ENCODE data around the gene CXCR5. TPM values are rescaled to one million over a fixed set of nuclear protein-coding genes. Genes with fewer than 3 reads are reported as not detected.
A peak's percentile ranks its signal among the peaks of the same experiment; 100 is the strongest.

Gene CXCR5
- total and polyA plus RNA-seq, 2 donors (not counting 1 experiment from before 2014, with no cell fraction given) = 111 to 163 TPM

DNA sequence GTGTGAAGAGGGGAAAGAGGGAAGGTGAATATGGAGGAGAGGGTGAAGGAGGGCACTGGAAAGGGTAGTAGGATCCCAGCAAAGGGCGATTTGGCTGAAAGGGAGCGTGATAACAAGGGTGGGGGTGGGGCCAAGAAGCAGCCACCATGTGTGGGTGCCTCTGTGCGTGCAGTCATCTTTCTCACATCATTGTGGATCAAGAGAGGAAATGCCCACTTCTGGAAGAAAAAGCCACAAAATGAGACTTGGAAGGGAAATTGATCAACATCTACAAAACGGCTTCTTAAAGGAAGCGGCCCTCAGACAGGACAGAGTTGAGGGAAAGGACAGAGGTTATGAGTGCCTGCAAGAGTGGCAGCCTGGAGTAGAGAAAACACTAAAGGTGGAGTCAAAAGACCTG lies 1.2 kb upstream of the CXCR5 start:
- Histone ChIP-seq H2AFZ (ENCODE audit: insufficient read depth, low read depth, low read length, poor library complexity, severe bottlenecking) (no peak overlapping the region), H3K27ac (ENCODE audit: low read length in 2 of 2) (peak overlapping the region; percentile 91 to 99), H3K9ac (ENCODE audit: low read length) (no peak overlapping the region), H3K27me3 (replicated peaks in 1 of 4; ENCODE audit: control extremely low read depth in 1 of 4, control insufficient read depth in 3 of 4, insufficient read depth in 4 of 4, low read length in 3 of 4) (no peaks in the 10 kb centered on the region), H3K9me3 (ENCODE audit: control extremely low read depth in 1 of 3, control insufficient read depth in 2 of 3, insufficient read depth in 1 of 3, low read length in 2 of 3) (no peaks in the 10 kb centered on the region), H3K36me3 (replicated peaks in 1 of 2; ENCODE audit: control extremely low read depth in 1 of 2, control insufficient read depth in 1 of 2, extremely low read depth in 1 of 2, insufficient read depth in 2 of 2, low read length in 1 of 2) (peaks cover 0 to 25% of the 10 kb centered on the region in 2 experiments), H3K4me2 (replicated peaks; ENCODE audit: low read depth, low read length, poor library complexity, severe bottlenecking) (peak overlapping the region; percentile 94), H3K4me3 (ENCODE audit: control extremely low read depth in 1 of 5, extremely low read depth in 1 of 5, insufficient read depth in 1 of 5, low read depth in 2 of 5, low read length in 4 of 5) (no peak overlapping the region), H3K4me1 (ENCODE audit: control insufficient read depth in 2 of 2, insufficient read depth in 2 of 2, low read length in 2 of 2) (peaks cover 47 to 63% of the 10 kb centered on the region in 2 donors), H3K79me2 (ENCODE audit: control insufficient read depth, insufficient read depth, low read length) (peaks cover 96% of the 10 kb centered on the region), H4K20me1 (ENCODE audit: control insufficient read depth, insufficient read depth, low read length, poor library complexity, severe bottlenecking) (peaks cover 32% of the 10 kb centered on the region)
- DNase-seq = peak; percentile 28
- H3K4me1 Mint-ChIP-seq = peaks cover 67% of the 10 kb centered on the region
- H3K9me3 Mint-ChIP-seq (ENCODE audit: insufficient read depth) = no peaks in the 10 kb centered on the region
- TF ChIP-seq, protein P1, sequence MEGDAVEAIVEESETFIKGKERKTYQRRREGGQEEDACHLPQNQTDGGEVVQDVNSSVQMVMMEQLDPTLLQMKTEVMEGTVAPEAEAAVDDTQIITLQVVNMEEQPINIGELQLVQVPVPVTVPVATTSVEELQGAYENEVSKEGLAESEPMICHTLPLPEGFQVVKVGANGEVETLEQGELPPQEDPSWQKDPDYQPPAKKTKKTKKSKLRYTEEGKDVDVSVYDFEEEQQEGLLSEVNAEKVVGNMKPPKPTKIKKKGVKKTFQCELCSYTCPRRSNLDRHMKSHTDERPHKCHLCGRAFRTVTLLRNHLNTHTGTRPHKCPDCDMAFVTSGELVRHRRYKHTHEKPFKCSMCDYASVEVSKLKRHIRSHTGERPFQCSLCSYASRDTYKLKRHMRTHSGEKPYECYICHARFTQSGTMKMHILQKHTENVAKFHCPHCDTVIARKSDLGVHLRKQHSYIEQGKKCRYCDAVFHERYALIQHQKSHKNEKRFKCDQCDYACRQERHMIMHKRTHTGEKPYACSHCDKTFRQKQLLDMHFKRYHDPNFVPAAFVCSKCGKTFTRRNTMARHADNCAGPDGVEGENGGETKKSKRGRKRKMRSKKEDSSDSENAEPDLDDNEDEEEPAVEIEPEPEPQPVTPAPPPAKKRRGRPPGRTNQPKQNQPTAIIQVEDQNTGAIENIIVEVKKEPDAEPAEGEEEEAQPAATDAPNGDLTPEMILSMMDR (IDR thresholded peaks at IDR 0.05) = no peak
- TF ChIP-seq EZH2 (IDR thresholded peaks at IDR 0.05; ENCODE audit: borderline replicate concordance, insufficient read depth, low read depth, low read length, poor library complexity, severe bottlenecking) = no peak
- no peaks in the 10 kb centered on the region for H3K27me3 Mint-ChIP-seq
- ATAC-seq (ENCODE audit: low read depth) = no peak
- ChIA-PET CTCF (interaction anchor here (0.7 to 2.5 kb wide), 6 partner anchors 10 to 193 kb away, joined by 3 to 45 read pairs (median 8); no protein-coding TSS in a partner anchor), POLR2A (interaction anchor here (1.1 to 5.8 kb wide), 6 partner anchors 10 to 66 kb away, joined by 3 to 90 read pairs (median 16); no protein-coding TSS in a partner anchor)
- intact Hi-C loops (cut with micrococcal nuclease) = loop anchor here (2.0 kb wide), 1 partner anchor 44 kb away; no protein-coding TSS in a partner anchor
- 69% methylated on average over 4 of the region's 5 CpGs for WGBS (ENCODE audit: insufficient coverage)
- H3K27ac Mint-ChIP-seq = peak overlapping the region; percentile 90
- peak overlapping the region; percentile 97 for H3K4me3 Mint-ChIP-seq

DNA sequence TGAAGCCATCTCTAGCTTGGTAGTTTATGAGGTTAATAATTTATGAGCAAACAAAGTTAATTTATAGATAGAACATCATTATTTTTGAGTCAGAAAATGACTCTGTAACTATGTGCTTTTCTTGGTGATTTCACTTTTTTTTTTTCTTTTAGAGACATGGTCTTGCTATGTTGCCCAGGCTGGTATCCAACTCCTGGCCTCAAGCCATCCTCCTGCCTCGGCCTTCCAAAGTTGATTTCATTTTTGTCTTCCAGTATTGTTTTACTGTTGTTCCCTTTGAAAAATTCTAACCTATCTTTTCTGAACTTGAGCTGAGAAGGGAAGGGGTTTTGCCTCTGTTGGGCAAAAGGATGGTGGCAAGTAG lies 706 bp upstream of the CXCR5 start:
- POLR2A ChIA-PET = interaction anchor here (0.5 to 5.8 kb wide), 11 partner anchors 10 to 287 kb away, joined by 3 to 90 read pairs (median 8); no protein-coding TSS in a partner anchor
- no peaks in the 10 kb centered on the region for H3K27me3 ChIP-seq (replicated peaks in 1 of 4; ENCODE audit: control extremely low read depth in 1 of 4, control insufficient read depth in 3 of 4, insufficient read depth in 4 of 4, low read length in 3 of 4)
- Mint-ChIP-seq H3K4me3 (peak overlapping the region; percentile 97), H3K27ac (peak overlapping the region; percentile 90), H3K9me3 (ENCODE audit: insufficient read depth) (no peaks in the 10 kb centered on the region), H3K27me3 (no peaks in the 10 kb centered on the region), H3K4me1 (peaks cover 68% of the 10 kb centered on the region)
- peak overlapping the region; percentile 91 to 99 for H3K27ac ChIP-seq (ENCODE audit: low read length in 2 of 2)
- H3K4me3 ChIP-seq (ENCODE audit: control extremely low read depth in 1 of 5, extremely low read depth in 1 of 5, insufficient read depth in 1 of 5, low read depth in 2 of 5, low read length in 4 of 5) = peak overlapping the region in 3 of 5 experiments; percentile 80 to 99 (median 97)
- WGBS (ENCODE audit: insufficient coverage) = no CpG with 5 or more reads among the region's 1 CpG
- ATAC-seq (ENCODE audit: low read depth) (no peak), DNase-seq (no peak)
- H4K20me1 ChIP-seq (ENCODE audit: control insufficient read depth, insufficient read depth, low read length, poor library complexity, severe bottlenecking) = peaks cover 37% of the 10 kb centered on the region
- peak overlapping the region; percentile 94 for H3K4me2 ChIP-seq (replicated peaks; ENCODE audit: low read depth, low read length, poor library complexity, severe bottlenecking)
- peaks cover 97% of the 10 kb centered on the region for H3K79me2 ChIP-seq (ENCODE audit: control insufficient read depth, insufficient read depth, low read length)
- intact Hi-C loops (cut with micrococcal nuclease) = loop anchor here (1.0 to 2.0 kb wide), 6 partner anchors 8 to 92 kb away; partner anchors contain the start of gene DDX6
- H3K9ac ChIP-seq (ENCODE audit: low read length) = peak overlapping the region; percentile 98
- H3K9me3 ChIP-seq (ENCODE audit: control extremely low read depth in 1 of 3, control insufficient read depth in 2 of 3, insufficient read depth in 1 of 3, low read length in 2 of 3) = no peaks in the 10 kb centered on the region
- CTCF ChIA-PET = interaction anchor here (0.7 to 2.5 kb wide), 17 partner anchors 10 to 193 kb away, joined by 3 to 45 read pairs (median 5); no protein-coding TSS in a partner anchor
- H2AFZ ChIP-seq (ENCODE audit: insufficient read depth, low read depth, low read length, poor library complexity, severe bottlenecking) = no peak overlapping the region
- peaks cover 0 to 30% of the 10 kb centered on the region in 2 experiments for H3K36me3 ChIP-seq (replicated peaks in 1 of 2; ENCODE audit: control extremely low read depth in 1 of 2, control insufficient read depth in 1 of 2, extremely low read depth in 1 of 2, insufficient read depth in 2 of 2, low read length in 1 of 2)
- TF ChIP-seq, protein P1 (IDR thresholded peaks at IDR 0.05) = no peak
- no peak for TF ChIP-seq EZH2 (IDR thresholded peaks at IDR 0.05; ENCODE audit: borderline replicate concordance, insufficient read depth, low read depth, low read length, poor library complexity, severe bottlenecking)
- H3K4me1 ChIP-seq (ENCODE audit: control insufficient read depth in 2 of 2, insufficient read depth in 2 of 2, low read length in 2 of 2) = peaks cover 47 to 63% of the 10 kb centered on the region in 2 donors
